Cardiac muscle cell (in vitro differentiated cells and primary cell): Measurements from ENCODE around the gene ZBTB48. TPM values are rescaled to one million over a fixed set of nuclear protein-coding genes. Genes with fewer than 3 reads are reported as not detected.

ENCODE experiments used
- DNase-seq, 2 donors: peaks; one replicate each; pipeline versions ENCODE4 v3.0.0 to v3.0.0-alpha.2; 2010 to 2017; ENCODE audit warnings: low read depth in 1 of 2, low spot score in 1 of 2
- H3K27ac ChIP-seq: fragments of 200-600 bp; sonication (generic); 2 replicates; pipeline ENCODE4 v1.5.1; 2016
- H3K27me3 ChIP-seq: fragments of 200-600 bp; sonication (generic); 2 replicates; pipeline ENCODE4 v1.6.0; 2016; ENCODE audit warnings: control low read depth
- H3K36me3 ChIP-seq: fragments of 200-600 bp; sonication (generic); 2 replicates; pipeline ENCODE4 v1.5.1; 2016; ENCODE audit warnings: control low read depth
- H3K4me1 ChIP-seq: fragments of 200-600 bp; sonication (generic); 2 replicates; pipeline ENCODE4 v1.8.1; 2017; ENCODE audit warnings: low read depth, mild to moderate bottlenecking, mixed run types
- H3K4me3 ChIP-seq: fragments of 200-600 bp; sonication (generic); 2 replicates; pipeline ENCODE4 v1.5.1; 2016; ENCODE audit warnings: mild to moderate bottlenecking
- H3K9me3 ChIP-seq: fragments of 200-600 bp; sonication (generic); 2 replicates; pipeline ENCODE4 v1.5.1; 2017; ENCODE audit warnings: low read depth, mild to moderate bottlenecking, control low read depth
- CTCF ChIP-seq: IDR thresholded peaks from 2 replicates; pipeline ENCODE4 v1.5.1; 2012; ENCODE audit warnings: low read depth, mild to moderate bottlenecking, low read length
- polyA plus RNA-seq: library from polyadenylated mRNA; unstranded; fragments of >200 nt; fragmentation: Nextera tagmentation; extraction: Ambion mirVana; gene quantifications from 2 replicates; pipeline ENCODE4 v1.2.1, GENCODE V29; 2016
- total RNA-seq: library from RNA; depleted of rRNA; stranded (reverse); fragments of >200 nt; gene quantifications from 2 replicates; pipeline ENCODE4 v1.2.3, GENCODE V29; 2016

The ZBTB48 gene
- total and polyA plus RNA-seq, 2 experiments from 2014 or later = 28.8 to 46.3 TPM

DNA sequence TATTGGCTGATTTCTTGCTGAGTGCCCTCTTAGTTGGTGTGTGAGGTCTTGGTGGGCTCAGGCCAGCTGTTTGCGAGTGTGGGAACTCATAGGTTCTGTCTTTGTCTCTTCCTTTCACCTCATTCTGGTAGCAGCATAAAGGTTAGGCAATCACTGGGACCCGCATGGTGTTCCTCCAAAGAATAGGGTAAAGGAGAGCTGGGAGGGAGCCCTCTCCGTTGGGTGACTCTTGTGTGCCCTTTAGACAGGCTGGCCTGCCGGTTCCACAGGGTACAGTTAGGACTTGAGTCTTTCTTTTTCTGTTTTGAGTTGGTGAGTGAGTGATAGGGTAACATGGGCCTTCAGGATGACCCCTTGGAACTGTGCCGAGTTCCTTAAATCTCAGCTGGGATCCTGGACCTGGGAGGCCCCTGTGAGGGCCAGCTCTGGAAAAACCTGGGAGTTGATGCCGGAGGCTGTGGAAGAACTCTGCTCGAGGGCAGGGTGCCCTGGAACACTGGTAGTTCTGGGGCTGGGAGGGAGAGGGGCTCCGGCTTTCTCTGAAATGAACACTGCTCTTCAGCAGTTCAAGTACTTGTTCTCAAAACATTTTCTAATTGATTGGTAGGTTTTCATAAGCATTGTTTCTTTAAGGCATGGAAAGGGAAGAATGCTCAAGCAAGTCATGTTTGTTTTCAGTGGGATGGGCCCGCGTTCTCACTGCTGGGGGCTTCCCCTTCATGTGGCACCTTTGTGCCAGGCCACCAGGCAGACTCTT, 42.8 kb downstream of the ZBTB48 start:
- DNase-seq = no peak
- Histone ChIP-seq H3K4me3 (no peak overlapping the region), H3K27me3 (no peaks in the 10 kb centered on the region), H3K4me1 (no peaks in the 10 kb centered on the region), H3K9me3 (no peaks in the 10 kb centered on the region), H3K27ac (peak overlapping the region; percentile 92), H3K36me3 (peaks cover 30% of the 10 kb centered on the region)
- no peak for TF ChIP-seq CTCF

DNA sequence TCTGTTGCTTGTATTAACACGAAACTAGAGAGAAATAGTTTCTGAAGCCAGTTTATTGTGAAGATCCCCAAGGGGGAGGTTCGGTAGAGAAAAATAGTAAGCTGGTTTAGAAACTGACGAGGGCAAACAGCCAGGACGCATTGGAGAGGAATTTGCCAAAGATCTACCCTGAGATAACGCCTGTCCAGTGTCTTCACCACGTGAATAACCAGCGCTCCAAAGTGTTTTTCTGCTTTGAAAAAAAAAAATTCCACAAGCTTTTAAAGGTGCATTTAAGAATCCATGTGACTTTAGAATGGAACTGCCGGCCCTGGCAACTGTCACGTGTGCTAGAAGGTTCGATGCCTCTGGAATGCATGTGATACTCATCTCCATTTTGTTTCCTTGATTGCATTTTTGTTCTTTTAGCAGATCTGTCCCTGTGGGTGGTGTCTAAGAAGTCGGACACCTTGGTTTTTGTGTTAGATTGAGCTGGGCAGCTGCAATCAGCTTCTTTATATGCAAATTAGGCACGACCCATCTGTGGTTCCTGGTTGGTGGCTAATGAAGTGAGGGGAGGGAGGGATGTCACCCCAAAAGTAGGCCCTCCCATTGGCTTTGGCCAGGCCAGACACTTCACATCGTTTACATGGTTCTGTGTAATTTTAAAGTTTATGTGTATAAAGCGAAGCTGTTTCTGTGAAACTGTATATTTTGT, 43.6 kb downstream of the ZBTB48 start:
- no peak for DNase-seq
- Histone ChIP-seq H3K27me3 (no peaks in the 10 kb centered on the region), H3K4me3 (no peak overlapping the region), H3K36me3 (peaks cover 21% of the 10 kb centered on the region), H3K4me1 (no peaks in the 10 kb centered on the region), H3K9me3 (no peaks in the 10 kb centered on the region), H3K27ac (peak overlapping the region; percentile 92)
- TF ChIP-seq CTCF = no peak

- Histone ChIP-seq H3K4me3 (peak within 1 kb of the TSS; percentile 89), H3K27ac (peak within 1 kb of the TSS; percentile 92), H3K9me3 (no peaks in the 10 kb centered on the region), H3K4me1 (no peaks in the 10 kb centered on the region), H3K27me3 (no peaks in the 10 kb centered on the region), H3K36me3 (peaks cover 18% of the 10 kb centered on the region)
- DNase-seq = peak; percentile 91 to 95
- no peak for TF ChIP-seq CTCF
Measured at GRCh38 chr1:6624710-6625583, 45.2 kb downstream of the ZBTB48 start, which contains the start of gene THAP3. TSS of gene THAP3 (plus strand) at chr1:6624868. CDS start at chr1:6625219, 351 bp downstream.

DNA sequence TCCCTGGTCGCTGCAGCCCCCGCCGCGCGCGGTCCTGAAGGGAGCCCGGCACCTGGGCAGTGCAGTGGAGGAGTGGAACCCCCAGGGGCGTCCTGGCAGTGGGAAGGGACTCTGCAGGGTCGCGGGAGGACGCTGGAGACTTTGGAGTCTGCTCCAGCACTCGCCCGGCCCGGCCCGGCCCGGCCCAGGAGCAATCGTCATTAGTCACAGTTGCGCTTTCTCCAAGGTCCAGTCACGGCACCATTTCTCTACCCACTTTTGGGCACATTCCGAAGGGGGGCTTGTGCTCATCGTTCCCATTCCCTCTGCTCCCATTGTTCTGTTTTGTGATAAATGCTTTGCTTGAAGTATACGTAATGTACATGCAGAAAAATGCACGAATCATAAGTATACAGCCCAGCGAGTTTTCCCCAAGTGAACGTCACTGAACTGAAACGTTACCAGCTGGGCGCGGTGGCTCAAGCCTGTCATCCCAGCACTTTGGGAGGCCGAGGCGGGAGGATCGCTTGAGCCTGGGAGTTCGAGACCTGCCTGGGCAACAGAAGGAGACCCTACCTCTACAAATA, 45.9 kb downstream of the ZBTB48 start:
- Histone ChIP-seq H3K9me3 (no peaks in the 10 kb centered on the region), H3K4me3 (peak overlapping the region; percentile 89), H3K36me3 (peaks cover 13% of the 10 kb centered on the region), H3K27me3 (no peaks in the 10 kb centered on the region), H3K27ac (peak overlapping the region; percentile 92), H3K4me1 (no peaks in the 10 kb centered on the region)
- no peak for TF ChIP-seq CTCF
- DNase-seq = peak; percentile 54 to 56

DNA sequence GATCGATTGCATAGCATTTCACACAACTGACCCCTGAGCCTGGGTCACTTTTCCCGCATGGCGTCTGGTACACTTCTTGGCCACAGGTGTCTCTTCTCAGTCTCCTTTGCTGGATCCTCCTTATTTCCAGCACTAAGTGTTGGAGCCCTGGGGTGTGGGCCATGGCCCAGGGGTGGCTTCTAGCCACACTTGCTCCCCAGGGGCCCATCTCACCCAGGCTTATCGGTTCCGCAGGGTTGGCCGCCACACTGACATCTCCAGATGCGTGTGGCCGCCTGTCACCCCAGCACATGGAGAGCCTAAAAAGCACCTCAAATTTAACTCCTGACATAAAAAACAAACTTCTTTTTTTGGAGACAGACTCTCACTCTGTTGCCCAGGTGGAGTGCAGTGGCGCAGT, 47.2 kb downstream of the ZBTB48 start:
- Histone ChIP-seq H3K27me3 (no peaks in the 10 kb centered on the region), H3K9me3 (no peaks in the 10 kb centered on the region), H3K4me3 (no peak overlapping the region), H3K36me3 (peaks cover 7% of the 10 kb centered on the region), H3K27ac (no peak overlapping the region), H3K4me1 (no peaks in the 10 kb centered on the region)
- DNase-seq = no peak
- TF ChIP-seq CTCF = no peak
